Measurements from ENCODE around the gene ARL16.

GRCh38 chr17:81696218-81696941 lies 12.8 kb upstream of the ARL16 start:
- TF ChIP-seq CTCF (IDR thresholded peaks at IDR 0.05; ENCODE audit: low read depth, low read length, missing input control) (no peak), ATF3 (IDR thresholded peaks at IDR 0.05) (no peak), YY1 (IDR thresholded peaks at IDR 0.05) (no peak), JUND (IDR thresholded peaks at IDR 0.05) (no peak), FOXA2 (IDR thresholded peaks at IDR 0.05) (no peak), MAX (IDR thresholded peaks at IDR 0.05) (no peak), FOXA1 (IDR thresholded peaks at IDR 0.05) (no peak)
